Suprapubic skin (tissue), 4 donors: ENCODE data around the gene MUC5B.

Source experiments
- EP300 ChIP-seq: sonication (generic); formaldehyde crosslinking; IDR thresholded peaks from one replicate; pipeline ENCODE4 v1.6.1; 2017; ENCODE audit warnings: antibody characterized with exemption
- POLR2A ChIP-seq, 2 donors: fragments of 450-650 bp; IDR thresholded peaks; one replicate each; pipeline ENCODE4 v1.6.1; 2017; ENCODE audit warnings: antibody characterized with exemption in 2 of 2, mild to moderate bottlenecking in 2 of 2, moderate library complexity in 2 of 2
- POLR2AphosphoS5 ChIP-seq, 3 donors: sonication (generic); formaldehyde crosslinking; IDR thresholded peaks; one replicate each; pipeline ENCODE4 v1.6.1; 2017; ENCODE audit warnings: antibody characterized with exemption in 3 of 3
- TF ChIP-seq, protein P1 (sequence below), 2 donors: fragments of 200-600 bp in 1 of 2; fragments of 450-650 bp in 1 of 2; sonication (generic) in 1 of 2; IDR thresholded peaks; one replicate each; pipeline ENCODE4 v1.5.1; 2016 to 2019; ENCODE audit warnings: antibody characterized with exemption in 2 of 2, mild to moderate bottlenecking in 1 of 2, moderate library complexity in 1 of 2

GRCh38 chr11:1307998-1308742, 85.3 kb downstream of the MUC5B start:
- TF ChIP-seq, protein P1, sequence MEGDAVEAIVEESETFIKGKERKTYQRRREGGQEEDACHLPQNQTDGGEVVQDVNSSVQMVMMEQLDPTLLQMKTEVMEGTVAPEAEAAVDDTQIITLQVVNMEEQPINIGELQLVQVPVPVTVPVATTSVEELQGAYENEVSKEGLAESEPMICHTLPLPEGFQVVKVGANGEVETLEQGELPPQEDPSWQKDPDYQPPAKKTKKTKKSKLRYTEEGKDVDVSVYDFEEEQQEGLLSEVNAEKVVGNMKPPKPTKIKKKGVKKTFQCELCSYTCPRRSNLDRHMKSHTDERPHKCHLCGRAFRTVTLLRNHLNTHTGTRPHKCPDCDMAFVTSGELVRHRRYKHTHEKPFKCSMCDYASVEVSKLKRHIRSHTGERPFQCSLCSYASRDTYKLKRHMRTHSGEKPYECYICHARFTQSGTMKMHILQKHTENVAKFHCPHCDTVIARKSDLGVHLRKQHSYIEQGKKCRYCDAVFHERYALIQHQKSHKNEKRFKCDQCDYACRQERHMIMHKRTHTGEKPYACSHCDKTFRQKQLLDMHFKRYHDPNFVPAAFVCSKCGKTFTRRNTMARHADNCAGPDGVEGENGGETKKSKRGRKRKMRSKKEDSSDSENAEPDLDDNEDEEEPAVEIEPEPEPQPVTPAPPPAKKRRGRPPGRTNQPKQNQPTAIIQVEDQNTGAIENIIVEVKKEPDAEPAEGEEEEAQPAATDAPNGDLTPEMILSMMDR (IDR thresholded peaks at IDR 0.05) = no peak
- no peak for TF ChIP-seq EP300
- TF ChIP-seq POLR2AphosphoS5 (IDR thresholded peaks at IDR 0.05) = no peak
- no peak for TF ChIP-seq POLR2A (IDR thresholded peaks at IDR 0.05)
